Esophagus squamous epithelium (tissue), 5 donors: ENCODE measurements around the gene P4HB. TPM values are rescaled to one million over a fixed set of nuclear protein-coding genes. Genes with fewer than 3 reads are reported as not detected.

Experiments
- DNase-seq: peaks from one replicate; lab custom pipeline; 2025; lab: John Stamatoyannopoulos, UW
- H3K27ac ChIP-seq, 4 donors: fragments of 200-600 bp; sonication (generic); one replicate each; pipeline ENCODE4 v1.5.1; 2016 to 2019; ENCODE audit warnings: mild to moderate bottlenecking in 1 of 4
- H3K27me3 ChIP-seq, 4 donors: fragments of 200-600 bp; sonication (generic); 1 replicate in 3 of 4; 2 replicates in 1 of 4; pipeline versions ENCODE4 v1.5.1 to v1.6.0; 2017 to 2021; ENCODE audit warnings: antibody characterized with exemption in 1 of 4
- H3K36me3 ChIP-seq, 3 donors: fragments of 200-600 bp; sonication (generic); one replicate each; pipeline ENCODE4 v1.5.1; 2016 to 2019
- H3K4me1 ChIP-seq, 3 donors: fragments of 200-600 bp; sonication (generic); one replicate each; pipeline ENCODE4 v1.5.1; 2017 to 2019
- H3K4me3 ChIP-seq, 4 donors: fragments of 200-600 bp; sonication (generic); 1 replicate in 3 of 4; 2 replicates in 1 of 4; pipeline ENCODE4 v1.5.1; 2016 to 2019; ENCODE audit warnings: mild to moderate bottlenecking in 2 of 4, moderate library complexity in 1 of 4
- H3K9me3 ChIP-seq, 3 donors: fragments of 200-600 bp; sonication (generic); one replicate each; pipeline ENCODE4 v1.5.1; 2016 to 2019
- POLR2A ChIP-seq, 4 donors: fragments of 450-650 bp; IDR thresholded peaks; one replicate each; pipeline ENCODE4 v1.6.1; 2017; ENCODE audit warnings: antibody characterized with exemption in 4 of 4, mild to moderate bottlenecking in 4 of 4, moderate library complexity in 3 of 4
- WGBS, 2 donors: methylation state at CpG; one replicate each; pipeline ENCODE4 v1.1.5; 2018; 5-methylcytosine and 5-hydroxymethylcytosine counted together
- intact Hi-C: fragments of 100-400 bp; cut with DNase I; formaldehyde crosslinking; loops from one replicate; pipeline ENCODE4 v1.15.0; 2022
- total RNA-seq, 4 donors: library from RNA; depleted of rRNA; stranded (reverse); fragments of >200 nt; gene quantifications; one replicate each; pipeline ENCODE4 v1.1.0, GENCODE V29; 2016
- TF ChIP-seq, protein P1 (sequence below), 6 experiments: fragments of 450-650 bp in 4 of 6; fragments of 200-600 bp in 2 of 6; sonication (generic) in 2 of 6; IDR thresholded peaks; one replicate each; pipeline ENCODE4 v1.5.1; 2016 to 2019; ENCODE audit warnings: antibody characterized with exemption in 6 of 6, mild to moderate bottlenecking in 4 of 6, moderate library complexity in 4 of 6
- donor health status: DM: yes; HTN: yes; CAD: no.

The P4HB gene
- total RNA-seq, 4 donors from 2014 or later = 459 to 2,191 (median 1,569) TPM

DNA sequence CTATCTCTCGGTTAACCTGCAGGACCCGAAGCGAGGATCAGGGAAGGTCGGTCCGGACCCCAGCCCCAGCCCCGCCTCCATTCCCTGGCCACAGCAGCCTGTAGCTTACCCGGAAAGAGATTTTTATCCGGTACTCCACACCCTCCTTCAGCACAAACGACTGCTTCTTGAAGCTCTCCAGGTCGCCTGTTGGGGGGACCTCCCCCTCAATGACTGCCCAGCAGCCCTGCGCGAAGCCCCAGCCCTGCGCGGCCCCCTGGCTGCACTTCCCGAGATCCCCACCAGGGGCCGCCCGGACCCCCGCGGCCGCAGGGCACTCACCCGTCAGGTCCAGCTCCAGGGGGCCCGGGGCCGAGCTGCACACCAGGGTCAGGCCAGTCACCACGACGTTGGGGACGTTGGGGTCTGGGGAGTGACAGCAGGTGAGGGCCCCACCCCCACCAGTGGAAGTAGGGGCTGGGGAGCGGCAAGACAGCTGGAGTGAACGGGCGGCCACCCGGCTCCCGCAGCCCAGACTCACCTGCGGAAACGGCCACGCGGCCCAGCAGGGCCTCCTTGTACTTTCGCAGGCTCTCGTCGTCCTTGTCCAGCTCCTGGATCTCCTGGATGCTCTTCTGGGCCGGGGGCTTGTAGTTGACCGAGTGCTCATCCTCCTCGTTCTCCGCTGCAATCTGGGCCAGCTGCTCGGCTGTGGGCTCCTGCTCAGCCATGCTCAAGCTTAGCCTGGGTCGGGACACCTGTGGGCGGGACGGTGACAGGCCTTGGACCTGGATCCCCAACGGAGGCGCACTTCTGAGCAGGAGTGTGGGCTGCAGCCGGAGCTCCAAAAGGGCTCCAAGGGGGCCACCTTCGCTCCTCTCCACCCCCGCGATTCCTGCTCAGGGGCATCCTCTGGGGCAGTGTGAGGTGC is 9.1 kb upstream of the P4HB start:
- no peaks in the 10 kb centered on the region for H3K27me3 ChIP-seq
- H3K36me3 ChIP-seq = peaks cover 11 to 40% (median 22%) of the 10 kb centered on the region in 3 donors
- 33 to 35% methylated on average over 10 to 20 of the region's 52 CpGs for WGBS, 2 donors
- H3K4me3 ChIP-seq = peak overlapping the region; percentile 71 to 89 (median 78)
- H3K9me3 ChIP-seq = no peaks in the 10 kb centered on the region
- intact Hi-C loops = no loop called here
- TF ChIP-seq, protein P1, sequence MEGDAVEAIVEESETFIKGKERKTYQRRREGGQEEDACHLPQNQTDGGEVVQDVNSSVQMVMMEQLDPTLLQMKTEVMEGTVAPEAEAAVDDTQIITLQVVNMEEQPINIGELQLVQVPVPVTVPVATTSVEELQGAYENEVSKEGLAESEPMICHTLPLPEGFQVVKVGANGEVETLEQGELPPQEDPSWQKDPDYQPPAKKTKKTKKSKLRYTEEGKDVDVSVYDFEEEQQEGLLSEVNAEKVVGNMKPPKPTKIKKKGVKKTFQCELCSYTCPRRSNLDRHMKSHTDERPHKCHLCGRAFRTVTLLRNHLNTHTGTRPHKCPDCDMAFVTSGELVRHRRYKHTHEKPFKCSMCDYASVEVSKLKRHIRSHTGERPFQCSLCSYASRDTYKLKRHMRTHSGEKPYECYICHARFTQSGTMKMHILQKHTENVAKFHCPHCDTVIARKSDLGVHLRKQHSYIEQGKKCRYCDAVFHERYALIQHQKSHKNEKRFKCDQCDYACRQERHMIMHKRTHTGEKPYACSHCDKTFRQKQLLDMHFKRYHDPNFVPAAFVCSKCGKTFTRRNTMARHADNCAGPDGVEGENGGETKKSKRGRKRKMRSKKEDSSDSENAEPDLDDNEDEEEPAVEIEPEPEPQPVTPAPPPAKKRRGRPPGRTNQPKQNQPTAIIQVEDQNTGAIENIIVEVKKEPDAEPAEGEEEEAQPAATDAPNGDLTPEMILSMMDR (IDR thresholded peaks at IDR 0.05) = peak; percentile 76 to 90 (median 85)
- no peak for TF ChIP-seq POLR2A (IDR thresholded peaks at IDR 0.05)
- H3K27ac ChIP-seq = peak overlapping the region; percentile 95 to 100 (median 98)
- H3K4me1 ChIP-seq = peaks cover 30 to 86% (median 48%) of the 10 kb centered on the region in 3 donors
- DNase-seq = no peak

DNA sequence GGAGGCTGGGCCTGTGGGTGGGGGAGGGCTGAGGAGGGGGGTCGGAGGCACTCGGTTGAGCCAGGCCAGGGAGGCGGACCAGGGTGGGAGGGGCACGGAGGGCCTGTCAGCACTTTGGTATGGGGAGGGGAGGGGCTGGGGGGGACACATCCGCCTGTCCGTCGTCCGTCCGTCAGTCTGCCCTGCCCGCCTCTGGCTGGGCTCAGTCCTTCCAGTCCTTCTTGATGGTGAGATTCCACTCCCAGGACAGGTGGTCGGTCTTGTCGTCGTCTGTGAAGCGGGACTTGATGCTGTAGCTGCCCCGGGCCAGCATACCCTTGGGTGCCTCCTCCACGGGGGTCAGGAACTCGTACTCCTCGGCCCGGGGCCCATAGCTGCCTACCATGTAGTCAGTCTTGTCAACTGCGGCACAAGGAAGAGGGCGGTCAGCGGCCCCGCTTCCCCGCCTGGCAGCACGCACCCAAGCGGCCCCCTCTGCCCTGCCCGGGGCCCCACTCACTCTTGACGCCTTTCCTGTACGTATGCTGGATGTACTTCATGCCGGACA is 8.4 kb upstream of the P4HB start:
- Histone ChIP-seq H3K36me3 (peaks cover 11 to 45% (median 22%) of the 10 kb centered on the region in 3 donors), H3K27me3 (no peaks in the 10 kb centered on the region), H3K27ac (peak overlapping the region; percentile 95 to 100 (median 98)), H3K4me3 (peak overlapping the region in 2 of 4 donors; percentile 82 to 89), H3K4me1 (peaks cover 30 to 89% (median 48%) of the 10 kb centered on the region in 3 donors), H3K9me3 (no peaks in the 10 kb centered on the region)
- intact Hi-C loops = no loop called here
- 52% methylated on average over 20 to 22 of the region's 30 CpGs for WGBS, 2 donors
- DNase-seq = no peak
- TF ChIP-seq, protein P1 (IDR thresholded peaks at IDR 0.05) = no peak

DNA sequence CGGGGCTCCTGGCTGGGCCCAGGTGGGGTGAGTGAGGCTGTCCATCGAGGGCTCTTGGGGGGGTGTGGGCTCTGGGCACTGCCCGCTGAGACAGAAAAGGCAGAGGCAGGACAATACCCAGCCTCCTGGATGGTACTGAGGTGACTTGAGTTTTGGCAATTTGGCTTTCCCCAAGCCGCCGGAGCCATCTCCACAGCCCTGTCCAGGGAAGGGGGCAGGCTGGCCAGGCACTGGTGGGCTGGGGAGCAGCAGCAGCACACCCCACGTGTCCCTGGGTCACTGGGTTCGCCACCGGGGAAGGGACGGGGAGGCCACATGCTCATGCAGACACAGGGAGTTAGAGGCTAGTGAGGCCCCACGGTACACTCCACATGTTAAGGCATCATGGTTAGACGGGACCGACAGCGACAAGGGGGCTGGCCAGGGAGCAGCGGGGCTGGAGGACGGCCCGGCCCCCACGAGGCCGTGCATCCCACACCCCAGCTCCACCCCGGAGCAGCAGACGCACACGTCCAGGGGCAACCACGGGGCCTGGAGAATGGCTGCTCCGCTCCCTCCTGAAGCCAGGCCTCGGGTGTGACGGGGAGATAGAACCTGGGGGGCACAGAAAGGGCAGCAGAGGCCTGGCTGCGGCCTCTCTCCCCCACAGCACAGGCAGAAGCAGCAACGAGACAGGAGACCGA is 7.8 kb upstream of the P4HB start:
- no peaks in the 10 kb centered on the region for H3K27me3 ChIP-seq
- H3K4me3 ChIP-seq = peak overlapping the region in 1 of 4 donors; percentile 11
- TF ChIP-seq, protein P1 (IDR thresholded peaks at IDR 0.05) = no peak
- TF ChIP-seq POLR2A (IDR thresholded peaks at IDR 0.05) = no peak
- peaks cover 30 to 89% (median 51%) of the 10 kb centered on the region in 3 donors for H3K4me1 ChIP-seq
- H3K27ac ChIP-seq = peak overlapping the region; percentile 95 to 100 (median 98)
- no peak for DNase-seq
- no peaks in the 10 kb centered on the region for H3K9me3 ChIP-seq
- H3K36me3 ChIP-seq = peaks cover 11 to 51% (median 22%) of the 10 kb centered on the region in 3 donors
- 53 to 58% methylated on average over 5 to 6 of the region's 28 CpGs for WGBS, 2 donors
- intact Hi-C loops = no loop called here

DNA sequence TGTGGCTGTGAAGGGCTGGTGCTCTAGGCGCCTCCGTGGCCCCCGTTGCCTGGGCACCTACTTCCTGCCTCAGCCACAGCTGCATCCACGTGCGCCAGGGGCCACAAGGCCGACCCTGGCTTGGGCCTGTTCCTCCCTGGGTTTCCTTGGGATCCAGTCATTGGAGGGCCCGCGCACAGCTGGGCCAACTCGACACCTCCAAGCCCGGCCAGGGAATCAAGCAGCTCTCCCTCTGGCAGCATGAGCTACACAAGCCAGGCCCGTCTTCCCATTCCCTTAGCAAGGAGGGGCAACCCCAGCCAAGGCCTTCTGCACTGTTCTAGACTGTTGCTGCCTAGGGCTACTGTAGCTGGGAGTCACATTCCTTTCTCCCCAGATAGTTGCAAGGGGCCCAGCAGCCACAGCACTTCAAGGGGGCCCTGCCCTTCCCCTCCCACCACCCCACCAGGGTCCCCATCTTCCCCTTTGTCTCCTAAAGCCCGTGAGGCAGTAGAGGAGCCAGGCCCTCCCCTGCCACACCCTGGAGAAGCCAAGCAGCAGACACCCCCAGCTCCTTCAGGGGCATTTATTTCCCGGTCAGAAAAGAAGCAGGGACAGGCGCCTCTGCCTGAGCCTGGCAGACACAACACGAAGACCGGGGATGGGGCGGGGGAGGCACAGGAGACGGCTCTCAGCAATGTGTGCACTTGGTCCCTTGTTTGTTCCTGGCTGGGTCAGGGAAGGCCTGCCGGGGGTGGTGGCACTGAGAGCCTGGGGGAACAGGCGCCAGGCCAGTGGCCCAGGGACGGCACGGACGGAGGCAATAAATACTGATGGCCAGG is 7.0 kb upstream of the P4HB start:
- TF ChIP-seq, protein P1 (IDR thresholded peaks at IDR 0.05) = no peak
- TF ChIP-seq POLR2A (IDR thresholded peaks at IDR 0.05) = no peak
- peaks cover 11 to 53% (median 22%) of the 10 kb centered on the region in 3 donors for H3K36me3 ChIP-seq
- peak overlapping the region; percentile 95 to 100 (median 98) for H3K27ac ChIP-seq
- 20% methylated on average over 1 of the region's 23 CpGs; no CpG with 5 or more reads in 1 of the 2 donors for WGBS, 2 donors
- peaks cover 30 to 89% (median 47%) of the 10 kb centered on the region in 3 donors for H3K4me1 ChIP-seq
- H3K9me3 ChIP-seq = no peaks in the 10 kb centered on the region
- no peak for DNase-seq
- H3K27me3 ChIP-seq = no peaks in the 10 kb centered on the region
- intact Hi-C loops = no loop called here
- H3K4me3 ChIP-seq = no peak overlapping the region
